Right lobe of liver (tissue), 6 donors: ENCODE results near the gene NPAT. TPM values are rescaled to one million over a fixed set of nuclear protein-coding genes. Genes with fewer than 3 reads are reported as not detected.

Experiments
- ATAC-seq, 4 donors: fragments of 200-7000 bp; cut with Tn5 transposase; one replicate each; pipeline ENCODE4 v1.9.1; 2020; ENCODE audit warnings: mild to moderate bottlenecking in 4 of 4, moderate library complexity in 4 of 4
- DNase-seq, 3 donors: peaks; one replicate each; pipeline ENCODE4 v3.0.0-alpha.2; 2020
- H3K27ac ChIP-seq, 3 donors: fragments of 200-600 bp; one replicate each; pipeline ENCODE4 v1.8.0; 2022
- H3K27me3 ChIP-seq, 2 donors: fragments of 200-600 bp; one replicate each; pipeline ENCODE4 v1.8.0; 2022
- H3K36me3 ChIP-seq, 4 donors: fragments of 200-600 bp; sonication (generic) in 1 of 4; one replicate each; pipeline versions ENCODE4 v1.5.1 to v1.8.0; 2017 to 2022; ENCODE audit warnings: control low read depth in 1 of 4
- H3K4me1 ChIP-seq, 4 donors: fragments of 200-600 bp; sonication (generic) in 1 of 4; one replicate each; pipeline versions ENCODE4 v1.5.1 to v1.8.0; 2017 to 2022; ENCODE audit warnings: control low read depth in 1 of 4
- H3K4me3 ChIP-seq, 3 donors: fragments of 200-600 bp; one replicate each; pipeline ENCODE4 v1.8.0; 2022
- H3K9me3 ChIP-seq, 4 donors: fragments of 200-600 bp; sonication (generic) in 1 of 4; one replicate each; pipeline versions ENCODE4 v1.5.1 to v1.8.0; 2017 to 2022; ENCODE audit warnings: control low read depth in 1 of 4
- CTCF ChIP-seq, 4 donors: fragments of 200-600 bp in 3 of 4; fragments of 450-650 bp in 1 of 4; IDR thresholded peaks; one replicate each; pipeline versions ENCODE4 v1.5.1 to v1.8.0; 2016 to 2022; ENCODE audit warnings: antibody characterized with exemption in 4 of 4, mild to moderate bottlenecking in 2 of 4
- POLR2A ChIP-seq: fragments of 450-650 bp; IDR thresholded peaks from one replicate; pipeline ENCODE4 v1.6.1; 2017; ENCODE audit warnings: antibody characterized with exemption, mild to moderate bottlenecking
- WGBS: methylation state at CpG from one replicate; pipeline ENCODE4 v1.1.6; 2018; ENCODE audit warnings: low coverage, low lambda C conversion rate; ENCODE audit not compliant: insufficient coverage; ENCODE audit errors: missing lambda C conversion rate; 5-methylcytosine and 5-hydroxymethylcytosine counted together
- intact Hi-C, 2 donors: fragments of 100-400 bp; cut with DNase I; formaldehyde crosslinking; loops; one replicate each; pipeline versions ENCODE4 v1.11.2 to v1.14.1; 2022
- total RNA-seq, 6 experiments: library from RNA; depleted of rRNA in 2 of 6; stranded (reverse); fragments of >200 nt in 2 of 6; fragmentation: NEBNext Ultra II Directional in 3 of 6; extraction: Animal tissue kit (Norgen Biotek cat#: 25700) in 3 of 6; gene quantifications; one replicate each; pipeline versions ENCODE4 v1.1.0 to v1.2.4, GENCODE V29; 2016 to 2023
- donor health status: DM: no; HTN: yes; CAD: no.
- donor health status: DM: no; HTN: no; CAD: no.
- donor health status: DM: no; HTN: no; CAD: no.
- donor health status: DM: no; HTN: yes; CAD: no.
- donor health status: DM: no; HTN: yes; CAD: no.

The NPAT gene
- total RNA-seq, 6 experiments from 2014 or later = 4.8 to 7.8 (median 5.9) TPM

GRCh38 chr11:108148556-108148955 lies 73.9 kb downstream of the NPAT start:
- WGBS = 85% methylated on average over 3 of the region's 3 CpGs
- Histone ChIP-seq H3K4me1 (peaks cover 0 to 4% (median 0%) of the 10 kb centered on the region in 4 donors), H3K27ac (no peak overlapping the region), H3K36me3 (peaks cover 0 to 92% (median 53%) of the 10 kb centered on the region in 4 donors), H3K27me3 (no peaks in the 10 kb centered on the region), H3K4me3 (no peak overlapping the region), H3K9me3 (peaks cover 0 to 2% (median 0%) of the 10 kb centered on the region in 4 donors)
- intact Hi-C loops = no loop called here
- ATAC-seq (peak in 3 of 4 donors; percentile 14 to 23 (median 18)), DNase-seq (no peak)
- TF ChIP-seq CTCF (IDR thresholded peaks at IDR 0.05) (no peak), POLR2A (no peak)

GRCh38 chr11:108147150-108147549 lies 75.3 kb downstream of the NPAT start:
- Histone ChIP-seq H3K36me3 (peaks cover 5 to 98% (median 58%) of the 10 kb centered on the region in 4 donors), H3K4me3 (no peak overlapping the region), H3K27ac (no peak overlapping the region), H3K4me1 (peaks cover 0 to 4% (median 0%) of the 10 kb centered on the region in 4 donors), H3K27me3 (no peaks in the 10 kb centered on the region), H3K9me3 (no peaks in the 10 kb centered on the region)
- WGBS = 82% methylated on average over 1 of the region's 1 CpG
- intact Hi-C loops = no loop called here
- TF ChIP-seq POLR2A (no peak), CTCF (IDR thresholded peaks at IDR 0.05) (no peak)
- DNase-seq (no peak), ATAC-seq (no peak)

- intact Hi-C loops = no loop called here
- DNase-seq (no peak), ATAC-seq (no peak)
- no peak for TF ChIP-seq POLR2A
- whole genome bisulfite sequencing = 87% methylated on average over 3 of the region's 3 CpGs
- Histone ChIP-seq H3K27me3 (no peaks in the 10 kb centered on the region), H3K36me3 (peaks cover 10 to 100% (median 59%) of the 10 kb centered on the region in 4 donors), H3K27ac (no peak overlapping the region), H3K4me1 (peaks cover 0 to 4% (median 0%) of the 10 kb centered on the region in 4 donors), H3K4me3 (no peak overlapping the region), H3K9me3 (no peaks in the 10 kb centered on the region)
Observed at GRCh38 chr11:108144615-108145014, 77.8 kb downstream of the NPAT start.

GRCh38 chr11:108142304-108142703 lies 80.1 kb downstream of the NPAT start:
- no peak overlapping the region for H3K4me3 ChIP-seq
- ATAC-seq = no peak
- H3K27ac ChIP-seq = no peak overlapping the region
- no peaks in the 10 kb centered on the region for H3K4me1 ChIP-seq
- peaks cover 10 to 93% (median 59%) of the 10 kb centered on the region in 4 donors for H3K36me3 ChIP-seq
- TF ChIP-seq CTCF (IDR thresholded peaks at IDR 0.05) = no peak
- DNase-seq = no peak
- intact Hi-C loops = no loop called here
- WGBS = 94% methylated on average over 5 of the region's 7 CpGs
- H3K9me3 ChIP-seq = no peaks in the 10 kb centered on the region
- no peaks in the 10 kb centered on the region for H3K27me3 ChIP-seq

- TF ChIP-seq POLR2A (no peak), CTCF (IDR thresholded peaks at IDR 0.05) (no peak)
- intact Hi-C loops = loop anchor here in 1 of 2 donors (10.0 kb wide), 1 partner anchor 48 kb away; no protein-coding TSS in a partner anchor
- Histone ChIP-seq H3K36me3 (peaks cover 9 to 78% (median 45%) of the 10 kb centered on the region in 4 donors), H3K27ac (no peak overlapping the region), H3K4me1 (no peaks in the 10 kb centered on the region), H3K4me3 (no peak overlapping the region), H3K27me3 (no peaks in the 10 kb centered on the region), H3K9me3 (no peaks in the 10 kb centered on the region)
- ATAC-seq (no peak), DNase-seq (no peak)
- WGBS = 80% methylated on average over 1 of the region's 1 CpG
Observed at GRCh38 chr11:108137212-108137611, 85.2 kb downstream of the NPAT start.
